Measurements from ENCODE around the gene HTT. TPM values are rescaled to one million over a fixed set of nuclear protein-coding genes. Genes with fewer than 3 reads are reported as not detected.

The HTT gene
- total RNA-seq, 1 experiment from 2014 or later = 37.4 TPM

DNA sequence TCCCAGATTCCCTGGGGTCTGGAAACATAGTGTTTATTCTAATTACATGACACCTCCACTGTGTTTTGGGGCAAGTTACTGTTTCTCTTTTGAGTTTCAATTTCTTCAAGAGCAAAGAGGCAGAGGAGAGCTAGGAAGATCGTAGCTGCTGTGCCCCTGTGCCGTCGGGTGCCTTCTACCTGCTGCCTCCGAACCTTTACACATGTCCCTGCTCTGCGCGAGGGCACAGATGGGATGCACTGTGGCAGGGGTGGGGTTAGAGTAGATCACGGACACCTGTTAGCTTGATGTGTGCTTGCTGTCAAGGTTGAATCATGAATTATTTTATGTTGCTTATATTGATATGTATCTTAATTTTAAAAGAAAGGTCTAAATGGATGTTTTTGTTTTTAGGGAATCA lies 103.4 kb downstream of the HTT start:
- H3K9ac ChIP-seq (ENCODE audit: low read length) = no peak overlapping the region
- H3K79me2 ChIP-seq (ENCODE audit: insufficient read depth, low read length) = no peaks in the 10 kb centered on the region
- H3K9me3 ChIP-seq (ENCODE audit: control insufficient read depth in 1 of 2, insufficient read depth in 1 of 2, low read depth in 1 of 2, low read length in 2 of 2) = no peaks in the 10 kb centered on the region
- no peak overlapping the region for H3K27ac ChIP-seq (ENCODE audit: low read depth, low read length)
- no peaks in the 10 kb centered on the region for H4K20me1 ChIP-seq (ENCODE audit: insufficient read depth)
- no peak overlapping the region for H3K4me3 ChIP-seq (replicated peaks in 1 of 2; ENCODE audit: low read depth in 1 of 2, low read length in 2 of 2)
- RAD21 ChIA-PET (ENCODE audit: low non-redundant PET in 1 of 2, low total read pairs in 2 of 2, uncharacterized antibody in 2 of 2, unreplicated experiment in 2 of 2) = no interaction called here
- H2AFZ ChIP-seq (ENCODE audit: low read depth, low read length, poor library complexity, severe bottlenecking) = no peak overlapping the region
- BruUV-seq (replicated peaks) = no TSS peak
- no peaks in the 10 kb centered on the region for H3K4me1 ChIP-seq (ENCODE audit: control insufficient read depth in 1 of 2, insufficient read depth in 2 of 2, low read length in 2 of 2)
- H3K9me2 ChIP-seq (ENCODE audit: insufficient read depth) = no peaks in the 10 kb centered on the region
- no peak for DNase-seq (ENCODE audit: low read depth, low spot score)
- peaks cover 9 to 13% of the 10 kb centered on the region in 2 experiments; a peak in 3 of 4 replicates for H3K36me3 ChIP-seq (ENCODE audit: control insufficient read depth in 1 of 2, insufficient read depth in 2 of 2, low read length in 2 of 2)
- CTCF ChIA-PET = no interaction called here
- TF ChIP-seq CEBPB (IDR thresholded peaks at IDR 0.05; ENCODE audit: low read depth) (no peak), POLR2A (IDR thresholded peaks at IDR 0.05; ENCODE audit: borderline replicate concordance, extremely low read depth, insufficient read depth, insufficient read length) (no peak), POLR2AphosphoS5 (IDR thresholded peaks at IDR 0.05; ENCODE audit: low read depth, low read length) (no peak), JUND (IDR thresholded peaks at IDR 0.05) (no peak), EZH2 (IDR thresholded peaks at IDR 0.05) (no peak), ZNF274 (IDR thresholded peaks at IDR 0.05; ENCODE audit: low read depth, low read length) (no peak), EZH2phosphoT487 (IDR thresholded peaks at IDR 0.05; ENCODE audit: borderline replicate concordance) (no peak), RAD21 (IDR thresholded peaks at IDR 0.05; ENCODE audit: low read depth) (no peak), FOSL1 (IDR thresholded peaks at IDR 0.05; ENCODE audit: low read depth) (no peak)
- TF ChIP-seq, protein P1, sequence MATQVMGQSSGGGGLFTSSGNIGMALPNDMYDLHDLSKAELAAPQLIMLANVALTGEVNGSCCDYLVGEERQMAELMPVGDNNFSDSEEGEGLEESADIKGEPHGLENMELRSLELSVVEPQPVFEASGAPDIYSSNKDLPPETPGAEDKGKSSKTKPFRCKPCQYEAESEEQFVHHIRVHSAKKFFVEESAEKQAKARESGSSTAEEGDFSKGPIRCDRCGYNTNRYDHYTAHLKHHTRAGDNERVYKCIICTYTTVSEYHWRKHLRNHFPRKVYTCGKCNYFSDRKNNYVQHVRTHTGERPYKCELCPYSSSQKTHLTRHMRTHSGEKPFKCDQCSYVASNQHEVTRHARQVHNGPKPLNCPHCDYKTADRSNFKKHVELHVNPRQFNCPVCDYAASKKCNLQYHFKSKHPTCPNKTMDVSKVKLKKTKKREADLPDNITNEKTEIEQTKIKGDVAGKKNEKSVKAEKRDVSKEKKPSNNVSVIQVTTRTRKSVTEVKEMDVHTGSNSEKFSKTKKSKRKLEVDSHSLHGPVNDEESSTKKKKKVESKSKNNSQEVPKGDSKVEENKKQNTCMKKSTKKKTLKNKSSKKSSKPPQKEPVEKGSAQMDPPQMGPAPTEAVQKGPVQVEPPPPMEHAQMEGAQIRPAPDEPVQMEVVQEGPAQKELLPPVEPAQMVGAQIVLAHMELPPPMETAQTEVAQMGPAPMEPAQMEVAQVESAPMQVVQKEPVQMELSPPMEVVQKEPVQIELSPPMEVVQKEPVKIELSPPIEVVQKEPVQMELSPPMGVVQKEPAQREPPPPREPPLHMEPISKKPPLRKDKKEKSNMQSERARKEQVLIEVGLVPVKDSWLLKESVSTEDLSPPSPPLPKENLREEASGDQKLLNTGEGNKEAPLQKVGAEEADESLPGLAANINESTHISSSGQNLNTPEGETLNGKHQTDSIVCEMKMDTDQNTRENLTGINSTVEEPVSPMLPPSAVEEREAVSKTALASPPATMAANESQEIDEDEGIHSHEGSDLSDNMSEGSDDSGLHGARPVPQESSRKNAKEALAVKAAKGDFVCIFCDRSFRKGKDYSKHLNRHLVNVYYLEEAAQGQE (IDR thresholded peaks at IDR 0.05; ENCODE audit: low read depth) = no peak
- H3K4me2 ChIP-seq (ENCODE audit: low read length) = no peak overlapping the region
- H3K27me3 ChIP-seq (ENCODE audit: insufficient read depth, low read length) = no peaks in the 10 kb centered on the region
- POLR2A ChIA-PET = no interaction called here
- intact Hi-C loops (cut with micrococcal nuclease) = no loop called here
- no peak for ATAC-seq
